ENCODE results near the gene CABLES2.
A peak's percentile ranks its signal among the peaks of the same experiment; 100 is the strongest.

CABLES2 gene

GRCh38 chr20:62407221-62407992 lies at the start of gene CABLES2:
Gene CABLES2, minus strand, starts transcription at chr20:62407285. Its CDS starts 9 bp downstream, at chr20:62407276.
- 0 out of 2 replicates have a peak, but pooled peaks have one; percentile 3 for TF ChIP-seq CTCF (IDR thresholded peaks at IDR 0.05; ENCODE audit: control insufficient read depth, extremely low read depth, insufficient read depth)
- peak within 1 kb of the TSS; percentile 81 for H3K4me3 ChIP-seq (ENCODE audit: low read depth, low read length)
- peak; percentile 82 for DNase-seq (ENCODE audit: low read depth)

GRCh38 chr20:62455929-62456328 lies 48.8 kb upstream of the CABLES2 start:
- DNase-seq (ENCODE audit: low read depth), result no peak
- H3K4me3 ChIP-seq (ENCODE audit: low read depth, low read length), result no peak overlapping the region
- no peak for TF ChIP-seq CTCF (IDR thresholded peaks at IDR 0.05; ENCODE audit: control insufficient read depth, extremely low read depth, insufficient read depth)

- DNase-seq (ENCODE audit: low read depth), result no peak
- TF ChIP-seq CTCF (IDR thresholded peaks at IDR 0.05; ENCODE audit: control insufficient read depth, extremely low read depth, insufficient read depth), result no peak
- no peak overlapping the region for H3K4me3 ChIP-seq (ENCODE audit: low read depth, low read length)
Observed at GRCh38 chr20:62454904-62455636, 48.0 kb upstream of the CABLES2 start.

- no peak overlapping the region for H3K4me3 ChIP-seq (ENCODE audit: low read depth, low read length)
Observed at GRCh38 chr20:62453186-62453808, 46.2 kb upstream of the CABLES2 start.

GRCh38 chr20:62452475-62453095 lies 45.5 kb upstream of the CABLES2 start:
- H3K4me3 ChIP-seq (ENCODE audit: low read depth, low read length), result no peak overlapping the region
- no peak for DNase-seq (ENCODE audit: low read depth)
- TF ChIP-seq CTCF (IDR thresholded peaks at IDR 0.05; ENCODE audit: control insufficient read depth, extremely low read depth, insufficient read depth), result no peak

More at GRCh38 chr20:62453186-62453808, 46.2 kb upstream of the CABLES2 start:
- DNase-seq (ENCODE audit: low read depth), result no peak
- TF ChIP-seq CTCF (IDR thresholded peaks at IDR 0.05; ENCODE audit: control insufficient read depth, extremely low read depth, insufficient read depth), result no peak

- TF ChIP-seq CTCF (IDR thresholded peaks at IDR 0.05; ENCODE audit: control insufficient read depth, extremely low read depth, insufficient read depth), result no peak
- H3K4me3 ChIP-seq (ENCODE audit: low read depth, low read length), result no peak overlapping the region
- DNase-seq (ENCODE audit: low read depth), result no peak
Observed at GRCh38 chr20:62451970-62452369, 44.9 kb upstream of the CABLES2 start.

Data from LNCaP clone FGC (cell line).